Astrocyte (in vitro differentiated cells and primary cell): Measurements from ENCODE around the gene DNAJC7. TPM values are rescaled to one million over a fixed set of nuclear protein-coding genes. Genes with fewer than 3 reads are reported as not detected.

Experiments used
- DNase-seq: peaks from one replicate; pipeline ENCODE4 v3.0.0-alpha.2; 2010; ENCODE audit warnings: low read depth
- FAIRE-seq: peaks from 2 replicates; lab custom pipeline; 2011; peaks lifted over from hg19 to GRCh38; lab: Jason Lieb, UNC
- H2AFZ ChIP-seq: 2 replicates; pipeline ENCODE4 v1.6.0; 2012; ENCODE audit warnings: low read depth, low read length, inconsistent platforms
- H3K27ac ChIP-seq: 2 replicates; pipeline ENCODE4 v1.5.1; 2011; ENCODE audit warnings: low read depth, low read length, inconsistent platforms
- H3K27me3 ChIP-seq: 2 replicates; pipeline ENCODE4 v1.6.0; 2011; ENCODE audit warnings: low read length, inconsistent platforms; ENCODE audit not compliant: insufficient read depth
- H3K36me3 ChIP-seq: 2 replicates; pipeline ENCODE4 v1.5.1; 2011; ENCODE audit warnings: low read length, inconsistent platforms; ENCODE audit not compliant: insufficient read depth
- H3K4me1 ChIP-seq: 2 replicates; pipeline ENCODE4 v1.5.1; 2011; ENCODE audit warnings: low read length, inconsistent platforms; ENCODE audit not compliant: insufficient read depth
- H3K4me2 ChIP-seq: 2 replicates; pipeline ENCODE4 v1.6.0; 2012; ENCODE audit warnings: low read length, inconsistent platforms
- H3K4me3 ChIP-seq: 2 replicates; pipeline ENCODE4 v1.5.1; 2011; ENCODE audit warnings: low read depth, mild to moderate bottlenecking, low read length, inconsistent platforms; ENCODE audit not compliant: insufficient read depth
- H3K79me2 ChIP-seq: 2 replicates; pipeline ENCODE4 v1.6.0; 2012; ENCODE audit warnings: mild to moderate bottlenecking, low read length, inconsistent platforms; ENCODE audit not compliant: insufficient read depth
- H3K9ac ChIP-seq: 2 replicates; pipeline ENCODE4 v1.6.0; 2012; ENCODE audit warnings: mild to moderate bottlenecking, low read length, inconsistent platforms
- H3K9me3 ChIP-seq: 2 replicates; pipeline ENCODE4 v1.5.1; 2012; ENCODE audit warnings: low read depth, mild to moderate bottlenecking, low read length, inconsistent platforms; ENCODE audit not compliant: insufficient read depth
- H4K20me1 ChIP-seq: 2 replicates; pipeline ENCODE4 v1.6.0; 2012; ENCODE audit warnings: low read length, inconsistent platforms; ENCODE audit not compliant: insufficient read depth
- H3K27ac Mint-ChIP-seq: one replicate; pipeline ENCODE4 v1.8.0; 2021; ENCODE audit warnings: mild to moderate bottlenecking, mixed read lengths; ENCODE audit not compliant: unreplicated experiment
- H3K27me3 Mint-ChIP-seq: one replicate; pipeline ENCODE4 v1.8.0; 2021; ENCODE audit warnings: low read depth, mixed read lengths; ENCODE audit not compliant: unreplicated experiment
- H3K36me3 Mint-ChIP-seq: one replicate; pipeline ENCODE4 v1.8.0; 2021; ENCODE audit warnings: low read depth, mixed read lengths; ENCODE audit not compliant: unreplicated experiment
- H3K4me1 Mint-ChIP-seq: one replicate; pipeline ENCODE4 v1.8.0; 2021; ENCODE audit warnings: low read depth, mixed read lengths; ENCODE audit not compliant: unreplicated experiment
- H3K4me3 Mint-ChIP-seq: one replicate; pipeline ENCODE4 v1.8.0; 2021; ENCODE audit warnings: mild to moderate bottlenecking, moderate library complexity, mixed read lengths; ENCODE audit not compliant: unreplicated experiment
- H3K9me3 Mint-ChIP-seq: one replicate; pipeline ENCODE4 v1.8.0; 2021; ENCODE audit warnings: mild to moderate bottlenecking, mixed read lengths; ENCODE audit not compliant: unreplicated experiment
- EZH2 ChIP-seq: IDR thresholded peaks from 2 replicates; pipeline ENCODE4 v1.6.1; 2012; ENCODE audit warnings: mild to moderate bottlenecking, low read length, inconsistent platforms; ENCODE audit not compliant: insufficient read depth
- total RNA-seq: library from RNA; stranded (reverse); gene quantifications from 2 replicates; pipeline ENCODE4 v1.2.1, GENCODE V29; 2021
- TF ChIP-seq, protein P1 (sequence below): IDR thresholded peaks from 2 replicates; pipeline ENCODE4 v1.5.1; 2011; ENCODE audit warnings: low read depth, mild to moderate bottlenecking, inconsistent platforms, low read length, moderate library complexity; ENCODE audit not compliant: insufficient read depth

The DNAJC7 gene
- total RNA-seq, 1 donor from 2014 or later = 96.0 TPM

DNA sequence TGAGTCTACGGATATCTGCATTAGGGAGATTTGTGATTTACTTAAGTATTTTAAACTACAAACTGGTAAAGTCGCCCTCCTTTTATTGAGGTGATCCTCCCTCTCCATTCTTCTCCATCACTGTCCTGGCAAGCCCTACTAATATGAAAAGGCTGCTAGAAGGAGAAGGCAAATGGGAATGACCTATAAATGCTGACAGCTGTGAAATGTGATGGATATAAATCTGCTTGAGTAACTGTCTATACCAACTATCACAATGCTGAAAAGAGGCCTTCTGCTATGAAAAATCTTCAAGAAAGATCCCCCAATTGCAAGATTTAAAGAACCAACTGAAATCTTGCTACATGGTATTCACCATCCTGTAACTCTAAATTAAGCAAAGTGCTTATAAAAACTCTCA lies 15.5 kb downstream of the DNAJC7 start:
- Histone ChIP-seq H4K20me1 (peaks cover 62% of the 10 kb centered on the region), H3K4me1 (peaks cover 24% of the 10 kb centered on the region), H3K4me3 (no peak overlapping the region), H3K36me3 (peaks cover 18% of the 10 kb centered on the region), H3K27ac (no peak overlapping the region), H3K9me3 (no peaks in the 10 kb centered on the region), H3K9ac (no peak overlapping the region), H3K79me2 (peaks cover 65% of the 10 kb centered on the region), H3K27me3 (no peaks in the 10 kb centered on the region), H2AFZ (no peak overlapping the region), H3K4me2 (no peak overlapping the region)
- FAIRE-seq (no peak), DNase-seq (no peak)
- Mint-ChIP-seq H3K4me3 (no peak overlapping the region), H3K27me3 (no peaks in the 10 kb centered on the region), H3K4me1 (peaks cover 34% of the 10 kb centered on the region), H3K9me3 (no peaks in the 10 kb centered on the region), H3K27ac (no peak overlapping the region), H3K36me3 (peaks cover 10% of the 10 kb centered on the region)
- no peak for TF ChIP-seq EZH2
- TF ChIP-seq, protein P1, sequence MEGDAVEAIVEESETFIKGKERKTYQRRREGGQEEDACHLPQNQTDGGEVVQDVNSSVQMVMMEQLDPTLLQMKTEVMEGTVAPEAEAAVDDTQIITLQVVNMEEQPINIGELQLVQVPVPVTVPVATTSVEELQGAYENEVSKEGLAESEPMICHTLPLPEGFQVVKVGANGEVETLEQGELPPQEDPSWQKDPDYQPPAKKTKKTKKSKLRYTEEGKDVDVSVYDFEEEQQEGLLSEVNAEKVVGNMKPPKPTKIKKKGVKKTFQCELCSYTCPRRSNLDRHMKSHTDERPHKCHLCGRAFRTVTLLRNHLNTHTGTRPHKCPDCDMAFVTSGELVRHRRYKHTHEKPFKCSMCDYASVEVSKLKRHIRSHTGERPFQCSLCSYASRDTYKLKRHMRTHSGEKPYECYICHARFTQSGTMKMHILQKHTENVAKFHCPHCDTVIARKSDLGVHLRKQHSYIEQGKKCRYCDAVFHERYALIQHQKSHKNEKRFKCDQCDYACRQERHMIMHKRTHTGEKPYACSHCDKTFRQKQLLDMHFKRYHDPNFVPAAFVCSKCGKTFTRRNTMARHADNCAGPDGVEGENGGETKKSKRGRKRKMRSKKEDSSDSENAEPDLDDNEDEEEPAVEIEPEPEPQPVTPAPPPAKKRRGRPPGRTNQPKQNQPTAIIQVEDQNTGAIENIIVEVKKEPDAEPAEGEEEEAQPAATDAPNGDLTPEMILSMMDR = no peak

DNA sequence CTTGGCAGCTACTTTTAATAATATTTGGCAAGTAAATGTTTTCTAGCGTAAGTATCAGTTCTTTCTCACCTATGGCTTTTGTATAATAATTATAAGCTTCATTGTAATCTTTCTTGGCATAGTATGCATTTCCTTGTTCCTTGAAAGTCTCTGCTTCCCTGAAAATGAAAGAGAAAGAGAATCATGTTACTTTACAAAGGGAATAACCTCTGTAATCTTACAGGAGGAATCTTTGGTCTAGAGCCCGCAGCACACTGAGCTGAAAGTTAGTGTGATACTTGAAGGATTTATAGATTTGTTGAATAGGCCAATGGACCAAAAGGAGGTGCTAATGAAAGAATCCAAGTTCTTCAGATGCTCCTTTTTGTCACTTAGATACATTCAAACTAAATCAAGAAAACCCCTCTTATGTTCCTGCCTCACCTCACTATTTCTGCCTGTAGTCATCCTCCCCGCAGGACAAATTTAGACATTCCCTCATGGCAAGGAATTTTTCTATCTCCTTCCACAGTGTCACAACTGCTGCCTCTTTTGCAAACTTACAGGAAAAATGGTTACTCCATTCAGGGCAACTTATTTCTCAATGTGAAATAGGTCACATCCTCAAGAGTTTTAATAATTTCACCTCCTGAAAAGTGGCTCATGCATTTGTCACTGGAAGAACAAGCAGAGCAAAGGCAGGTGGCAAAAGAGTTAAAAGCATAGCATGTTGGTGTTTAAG lies 16.7 kb downstream of the DNAJC7 start:
- Mint-ChIP-seq H3K27me3 (no peaks in the 10 kb centered on the region), H3K9me3 (no peaks in the 10 kb centered on the region), H3K27ac (no peak overlapping the region), H3K4me1 (peaks cover 40% of the 10 kb centered on the region), H3K4me3 (no peak overlapping the region), H3K36me3 (peaks cover 10% of the 10 kb centered on the region)
- no peak for TF ChIP-seq EZH2
- TF ChIP-seq, protein P1 = no peak
- peaks cover 26% of the 10 kb centered on the region for H3K36me3 ChIP-seq
- no peak for DNase-seq
- H3K4me2 ChIP-seq = no peak overlapping the region
- no peak overlapping the region for H3K4me3 ChIP-seq
- H4K20me1 ChIP-seq = peaks cover 73% of the 10 kb centered on the region
- FAIRE-seq = no peak
- H3K27me3 ChIP-seq = no peaks in the 10 kb centered on the region
- H3K27ac ChIP-seq = no peak overlapping the region
- H3K79me2 ChIP-seq = peaks cover 53% of the 10 kb centered on the region
- no peak overlapping the region for H2AFZ ChIP-seq
- no peaks in the 10 kb centered on the region for H3K9me3 ChIP-seq
- H3K9ac ChIP-seq = no peak overlapping the region
- peaks cover 32% of the 10 kb centered on the region for H3K4me1 ChIP-seq

DNA sequence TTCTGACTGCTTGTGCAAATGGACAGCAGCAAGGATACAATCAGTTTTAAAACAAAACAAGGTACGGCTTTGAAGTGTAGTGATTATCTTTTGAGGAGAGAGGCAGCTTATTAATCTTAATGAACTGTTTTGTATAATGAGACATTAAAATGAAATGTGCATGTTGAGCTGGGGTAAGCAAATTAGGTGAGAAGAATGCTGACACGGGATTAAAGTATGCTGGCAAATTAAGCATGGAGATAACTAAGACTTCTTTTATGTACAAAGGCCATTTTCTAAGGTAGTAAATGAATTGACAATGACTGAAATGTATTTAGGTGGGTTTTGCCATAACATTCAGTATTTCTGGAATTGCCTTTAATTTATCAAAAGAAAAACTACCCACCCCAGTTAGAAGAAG lies 18.7 kb downstream of the DNAJC7 start:
- Histone ChIP-seq H3K27ac (no peak overlapping the region), H3K9me3 (no peaks in the 10 kb centered on the region), H3K9ac (no peak overlapping the region), H3K27me3 (no peaks in the 10 kb centered on the region), H3K4me2 (no peak overlapping the region), H4K20me1 (peaks cover 61% of the 10 kb centered on the region), H3K4me1 (peaks cover 24% of the 10 kb centered on the region), H3K36me3 (peaks cover 36% of the 10 kb centered on the region), H3K4me3 (no peak overlapping the region), H2AFZ (no peak overlapping the region), H3K79me2 (peaks cover 32% of the 10 kb centered on the region)
- no peak for DNase-seq
- Mint-ChIP-seq H3K36me3 (peaks cover 14% of the 10 kb centered on the region), H3K4me1 (peaks cover 32% of the 10 kb centered on the region), H3K27ac (no peak overlapping the region), H3K9me3 (no peaks in the 10 kb centered on the region), H3K27me3 (no peaks in the 10 kb centered on the region), H3K4me3 (no peak overlapping the region)
- no peak for FAIRE-seq
- TF ChIP-seq, protein P1 = no peak
- no peak for TF ChIP-seq EZH2
